ENCODE data around the gene MLLT3.

MLLT3 gene

GRCh38 chr9:20553558-20554149 is 68.6 kb downstream of the MLLT3 start:
- DNase-seq = no peak

- DNase-seq = no peak
These were observed 69.3 kb downstream of the MLLT3 start for GRCh38 chr9:20552874-20553557.

GRCh38 chr9:20551835-20552234 is 70.5 kb downstream of the MLLT3 start:
- no peak for DNase-seq

GRCh38 chr9:20551236-20551635 is 71.1 kb downstream of the MLLT3 start:
- DNase-seq = no peak

- no peak for DNase-seq
These were observed 72.0 kb downstream of the MLLT3 start for GRCh38 chr9:20550326-20550725.

GRCh38 chr9:20549053-20549452 is 73.2 kb downstream of the MLLT3 start:
- DNase-seq = no peak

GRCh38 chr9:20545023-20545622 is 77.2 kb downstream of the MLLT3 start:
- no peak for DNase-seq

- DNase-seq = no peak
These were observed 82.0 kb downstream of the MLLT3 start for GRCh38 chr9:20540169-20540863.

- no peak for DNase-seq
These were observed 83.3 kb downstream of the MLLT3 start for GRCh38 chr9:20538956-20539355.

- DNase-seq = no peak
These were observed 84.2 kb downstream of the MLLT3 start for GRCh38 chr9:20538092-20538491.

GRCh38 chr9:20537294-20537693 is 85.0 kb downstream of the MLLT3 start:
- no peak for DNase-seq

- no peak for DNase-seq
These were observed 89.7 kb downstream of the MLLT3 start for GRCh38 chr9:20532584-20532983.

GRCh38 chr9:20529837-20530236 is 92.5 kb downstream of the MLLT3 start:
- no peak for DNase-seq

- DNase-seq = no peak
These were observed 94.0 kb downstream of the MLLT3 start for GRCh38 chr9:20528253-20528652.

GRCh38 chr9:20526500-20527319 is 95.6 kb downstream of the MLLT3 start:
- DNase-seq = no peak

GRCh38 chr9:20524776-20525175 is 97.5 kb downstream of the MLLT3 start:
- DNase-seq = no peak

GRCh38 chr9:20518737-20519136 is 103.6 kb downstream of the MLLT3 start:
- no peak for DNase-seq

GRCh38 chr9:20513126-20513913 is 109.0 kb downstream of the MLLT3 start:
- no peak for DNase-seq

GRCh38 chr9:20512636-20513035 is 109.7 kb downstream of the MLLT3 start:
- DNase-seq = no peak

- no peak for DNase-seq
These were observed 110.2 kb downstream of the MLLT3 start for GRCh38 chr9:20512106-20512505.

GRCh38 chr9:20511686-20512085 is 110.6 kb downstream of the MLLT3 start:
- DNase-seq = no peak

GRCh38 chr9:20509466-20509865 is 112.8 kb downstream of the MLLT3 start:
- DNase-seq = no peak

All from NCI-H1092 (cell line).